ENCODE measurements around the gene NEDD4L. TPM values are rescaled to one million over a fixed set of nuclear protein-coding genes. Genes with fewer than 3 reads are reported as not detected.

Gene NEDD4L
- total and polyA plus RNA-seq, 10 of the 15 experiments (the other 5 are each of a cell fraction or from before 2014, with no cell fraction given) = 7.4 to 24.0 (median 17.7) TPM

GRCh38 chr18:58225101-58225500 lies 181.1 kb downstream of the NEDD4L start (continued):
- peak; percentile 73 for TF ChIP-seq BCL3 (IDR thresholded peaks at IDR 0.05; ENCODE audit: borderline replicate concordance, insufficient read depth, low read depth, low read length, poor library complexity, severe bottlenecking)
- TF ChIP-seq BCL11A (IDR thresholded peaks at IDR 0.05; ENCODE audit: low read depth, low read length) = 0 out of 2 replicates have a peak, but pooled peaks have one; percentile 47
- TF ChIP-seq TCF12 (IDR thresholded peaks at IDR 0.05; ENCODE audit: low read depth, low read length) = no peak
- no peak for TF ChIP-seq YY1 (IDR thresholded peaks at IDR 0.05; ENCODE audit: low read depth, low read length)
- TF ChIP-seq ZNF384 (IDR thresholded peaks at IDR 0.05; ENCODE audit: borderline replicate concordance, low read depth, low read length) = no peak
- TF ChIP-seq EP300 (IDR thresholded peaks at IDR 0.05; ENCODE audit: borderline replicate concordance in 1 of 2, control insufficient read depth in 1 of 2, low read depth in 2 of 2, low read length in 2 of 2) = peak in 1 of 2 experiments; percentile 66; a peak in 2 of 4 replicates
- no peak for TF ChIP-seq ZNF24 (IDR thresholded peaks at IDR 0.05)
- TF ChIP-seq USF1 (IDR thresholded peaks at IDR 0.05; ENCODE audit: borderline replicate concordance, extremely low read length, insufficient read depth, low read depth, low read length) = no peak
- TF ChIP-seq STAT3 (IDR thresholded peaks at IDR 0.05; ENCODE audit: low read depth, low read length) = no peak

- Histone ChIP-seq H3K36me3 (ENCODE audit: control insufficient read depth in 2 of 2, insufficient read depth in 2 of 2, low read length in 1 of 2) (no peaks in the 10 kb centered on the region), H4K20me1 (ENCODE audit: control insufficient read depth, insufficient read depth) (no peaks in the 10 kb centered on the region), H3K27ac (ENCODE audit: control insufficient read depth, insufficient read depth) (no peak overlapping the region), H3K4me1 (ENCODE audit: control insufficient read depth, insufficient read depth, low read length) (peaks cover 18% of the 10 kb centered on the region), H2AFZ (ENCODE audit: control insufficient read depth, low read depth, low read length) (no peak overlapping the region), H3K9me3 (replicated peaks; ENCODE audit: control insufficient read depth, insufficient read depth, low read length) (no peaks in the 10 kb centered on the region), H3K79me2 (ENCODE audit: control insufficient read depth, insufficient read depth, low read length) (no peaks in the 10 kb centered on the region; the same call in 1 of the 2 replicates), H3K9ac (ENCODE audit: control insufficient read depth, insufficient read depth, low read length) (no peak overlapping the region), H3K27me3 (replicated peaks in 1 of 2; ENCODE audit: control insufficient read depth in 2 of 2, insufficient read depth in 2 of 2, low read length in 1 of 2) (no peaks in the 10 kb centered on the region), H3K4me2 (ENCODE audit: control insufficient read depth, insufficient read depth) (no peak overlapping the region), H3K4me3 (no peak overlapping the region)
- DNase-seq (ENCODE audit: low read depth, low spot score) = no peak
- in situ Hi-C loops (cut with MboI) (no loop called here), intact Hi-C loops (cut with micrococcal nuclease; ENCODE audit: unreplicated experiment) (no loop called here)
- ChIA-PET RAD21 (ENCODE audit: unreplicated experiment) (interaction anchor here (1.5 to 6.5 kb wide), 5 partner anchors 14 to 77 kb away, joined by 3 to 70 read pairs (median 12); no protein-coding TSS in a partner anchor), CTCF (interaction anchor here (1.1 to 2.2 kb wide), 4 partner anchors 21 to 389 kb away, joined by 3 to 9 read pairs (median 5); no protein-coding TSS in a partner anchor), SMC1A (ENCODE audit: uncharacterized antibody, unreplicated experiment) (interaction anchor here (1.1 to 11.7 kb wide), 7 partner anchors 9 to 113 kb away, joined by 3 to 114 read pairs (median 31); no protein-coding TSS in a partner anchor), POLR2A (interaction anchor here (1.0 to 7.5 kb wide), 3 partner anchors 8 to 66 kb away, joined by 3 to 46 read pairs (median 10); no protein-coding TSS in a partner anchor)
- FAIRE-seq = no peak
- ATAC-seq = no peak
- WGBS (ENCODE audit: insufficient coverage, insufficient replicate concordance, low lambda C conversion rate, missing lambda C conversion rate) = 77% methylated on average over 3 of the region's 3 CpGs
- no TSS peak for BruUV-seq (replicated peaks)
- no peak for TF ChIP-seq NFIC (IDR thresholded peaks at IDR 0.05; ENCODE audit: low read depth, low read length)
- no peak for TF ChIP-seq RELA (IDR thresholded peaks at IDR 0.05; ENCODE audit: borderline replicate concordance, partially characterized antibody)
- no peak for TF ChIP-seq EED (IDR thresholded peaks at IDR 0.05; ENCODE audit: low read depth)
- no peak for TF ChIP-seq ZBED1 (IDR thresholded peaks at IDR 0.05; ENCODE audit: borderline replicate concordance)
- TF ChIP-seq MEF2B (IDR thresholded peaks at IDR 0.05; ENCODE audit: partially characterized antibody, poor library complexity, severe bottlenecking) = no peak
- TF ChIP-seq PKNOX1 (IDR thresholded peaks at IDR 0.05) = no peak
- TF ChIP-seq CHD4 (IDR thresholded peaks at IDR 0.05) = no peak
- no peak for TF ChIP-seq POLR2AphosphoS2 (IDR thresholded peaks at IDR 0.05; ENCODE audit: low read depth, low read length)
- TF ChIP-seq MYB (IDR thresholded peaks at IDR 0.05; ENCODE audit: borderline replicate concordance, low read depth, low read length) = no peak
- no peak for TF ChIP-seq SUPT20H (IDR thresholded peaks at IDR 0.05; ENCODE audit: borderline replicate concordance, control insufficient read depth, low read depth, low read length)
- no peak for TF ChIP-seq MYC (IDR thresholded peaks at IDR 0.05; ENCODE audit: insufficient read depth, insufficient read length, insufficient replicate concordance, low read length, severe bottlenecking)
Measured at GRCh38 chr18:58226429-58226828, 182.4 kb downstream of the NEDD4L start.
